ENCODE data around the gene PGS1.
A peak's percentile ranks its signal among the peaks of the same experiment; 100 is the strongest.

The PGS1 gene

DNA sequence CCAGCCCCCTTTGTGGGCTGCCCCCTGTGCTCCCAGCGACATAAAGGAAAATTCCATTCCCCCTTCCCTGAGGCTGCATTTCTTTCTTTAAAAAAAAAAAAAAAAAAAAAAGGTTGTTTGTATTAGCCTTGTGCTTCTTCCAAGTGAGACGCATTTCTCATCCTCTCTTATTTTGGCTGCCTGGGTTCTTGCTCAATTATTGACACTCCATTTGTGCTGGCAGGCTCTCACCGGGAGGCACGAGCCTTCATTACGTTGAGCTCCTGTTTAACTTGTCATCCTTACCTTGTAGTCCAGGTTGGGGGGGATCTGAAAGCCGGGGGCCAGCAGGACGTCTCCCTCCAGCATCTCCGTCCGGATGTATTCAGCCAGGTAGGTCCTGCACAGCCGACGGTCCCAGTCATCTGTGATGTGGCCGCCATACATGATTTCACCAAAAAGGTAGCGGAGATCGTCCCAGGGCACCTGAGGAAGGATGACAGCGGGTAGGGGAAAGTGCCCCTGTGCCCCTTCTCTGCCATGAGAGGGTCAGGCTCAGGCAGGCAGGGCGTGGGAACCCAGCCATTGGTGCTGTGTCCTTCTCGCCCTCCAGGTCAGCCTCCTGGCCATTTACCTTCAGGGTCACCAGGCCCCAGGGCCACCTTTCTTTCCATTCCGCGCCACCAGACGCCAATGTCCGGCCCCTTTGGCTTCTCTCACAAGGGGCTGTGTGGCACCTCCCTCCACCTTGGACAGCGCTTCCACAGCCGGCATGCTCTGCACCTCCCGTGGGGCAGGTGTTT lies 50.6 kb downstream of the PGS1 start:
- DNase-seq = no peak

DNA sequence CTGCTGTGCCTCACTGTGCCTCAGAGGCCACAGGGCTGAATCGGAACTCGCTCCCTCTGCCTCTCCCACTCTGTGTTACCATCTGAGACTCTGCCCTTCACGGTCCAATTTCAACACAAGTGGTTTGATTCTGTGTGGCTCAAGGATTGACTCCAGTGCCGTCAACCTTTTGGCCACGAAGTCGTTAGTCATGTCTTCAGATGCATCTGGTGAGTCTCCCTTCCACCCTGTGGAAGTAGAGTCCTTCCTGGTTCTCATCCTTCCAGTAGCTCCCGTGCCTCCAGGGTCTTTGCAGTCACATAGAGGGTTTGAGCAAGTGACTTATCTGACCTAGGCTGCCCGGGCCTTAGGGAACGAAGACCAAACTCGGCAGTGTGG lies 51.2 kb downstream of the PGS1 start:
- DNase-seq = no peak

DNA sequence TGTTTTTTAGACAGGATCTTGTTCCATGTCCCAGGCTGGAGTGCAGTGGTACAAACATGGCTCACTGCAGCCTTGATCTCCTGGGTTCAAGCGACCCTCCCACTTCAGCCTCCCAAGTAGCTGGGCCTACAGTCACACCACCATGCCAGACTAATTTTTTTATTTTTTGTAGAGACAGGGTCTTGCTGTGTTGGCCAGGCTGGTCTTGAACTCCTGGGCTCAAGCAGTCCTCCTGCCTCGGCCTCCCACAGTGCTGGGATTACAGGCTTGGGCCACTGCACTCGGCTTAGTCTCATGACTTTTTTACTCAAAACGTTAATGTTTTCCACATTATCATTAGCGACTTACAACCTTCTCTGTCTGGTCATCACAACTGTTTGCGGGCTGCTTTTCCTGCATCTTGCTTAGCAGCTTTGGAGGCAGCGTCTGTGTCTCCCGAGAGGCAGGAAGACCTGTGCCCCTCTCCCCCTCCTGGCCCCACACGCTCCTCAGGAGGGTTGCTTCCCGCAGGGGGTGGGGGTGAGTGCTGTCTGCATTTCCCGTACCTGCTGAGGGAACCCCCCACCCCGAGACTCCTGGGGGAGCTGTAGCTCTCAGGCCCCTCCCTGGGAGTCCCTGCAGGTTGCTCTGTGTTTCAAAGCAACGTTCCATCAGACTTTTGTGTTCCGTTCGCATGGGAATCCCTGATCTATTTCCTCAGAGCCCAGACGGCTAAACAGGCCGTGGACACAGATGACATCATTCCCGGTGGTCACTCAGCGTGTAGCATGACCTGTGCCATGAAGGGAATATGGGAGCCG lies 52.6 kb downstream of the PGS1 start:
- DNase-seq = no peak

DNA sequence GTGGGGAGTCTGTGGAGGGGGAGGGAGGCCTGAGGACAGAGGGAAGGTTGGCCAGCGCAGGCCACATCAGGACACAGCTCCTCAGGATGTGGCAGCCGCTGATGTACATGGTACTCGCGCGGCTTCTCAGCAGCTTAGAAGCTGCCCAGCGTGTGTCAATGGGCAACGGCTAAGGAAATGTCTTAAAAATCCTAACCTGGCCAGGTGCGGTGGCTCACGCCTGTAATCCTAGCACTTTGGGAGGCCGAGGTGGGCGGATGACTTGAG lies 53.2 kb downstream of the PGS1 start:
- no peak for DNase-seq

- DNase-seq = no peak
Measured at GRCh38 chr17:78432226-78433012, 54.0 kb downstream of the PGS1 start.

DNA sequence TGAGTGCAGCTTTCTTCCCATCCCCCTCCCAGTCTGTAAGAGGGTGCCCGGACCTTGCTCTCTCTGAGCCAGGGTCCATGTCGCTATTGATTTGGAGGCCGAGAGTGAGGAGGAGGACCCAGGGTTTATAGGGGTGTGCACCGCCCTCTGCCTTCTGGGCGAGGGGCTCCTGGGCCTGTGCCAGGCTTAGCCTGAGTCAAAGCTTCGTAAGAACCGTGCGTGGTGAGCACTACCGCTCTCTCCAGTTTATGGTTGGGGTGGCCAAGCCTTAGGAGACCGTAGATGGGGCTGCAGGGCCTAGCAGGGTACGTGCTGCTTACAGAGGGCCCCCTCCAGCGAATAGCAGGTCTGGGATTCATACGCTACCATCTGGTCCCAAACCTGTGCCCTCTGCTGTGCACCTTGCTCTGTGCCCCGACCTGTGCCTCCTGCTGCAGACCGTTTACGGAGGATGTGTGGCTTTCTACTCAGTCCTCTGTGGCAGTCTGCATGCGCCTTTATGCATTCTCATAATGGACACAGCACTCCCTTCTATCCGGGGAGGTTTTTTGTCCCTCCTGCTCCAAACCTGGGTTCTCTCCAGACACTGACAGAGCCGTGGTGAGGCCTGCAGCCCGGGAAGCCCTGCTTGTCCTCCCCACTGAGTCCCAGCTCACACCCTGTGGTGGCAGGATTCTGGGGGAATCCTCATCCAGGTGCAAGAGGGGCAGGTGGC lies 54.7 kb downstream of the PGS1 start:
- DNase-seq = no peak

DNA sequence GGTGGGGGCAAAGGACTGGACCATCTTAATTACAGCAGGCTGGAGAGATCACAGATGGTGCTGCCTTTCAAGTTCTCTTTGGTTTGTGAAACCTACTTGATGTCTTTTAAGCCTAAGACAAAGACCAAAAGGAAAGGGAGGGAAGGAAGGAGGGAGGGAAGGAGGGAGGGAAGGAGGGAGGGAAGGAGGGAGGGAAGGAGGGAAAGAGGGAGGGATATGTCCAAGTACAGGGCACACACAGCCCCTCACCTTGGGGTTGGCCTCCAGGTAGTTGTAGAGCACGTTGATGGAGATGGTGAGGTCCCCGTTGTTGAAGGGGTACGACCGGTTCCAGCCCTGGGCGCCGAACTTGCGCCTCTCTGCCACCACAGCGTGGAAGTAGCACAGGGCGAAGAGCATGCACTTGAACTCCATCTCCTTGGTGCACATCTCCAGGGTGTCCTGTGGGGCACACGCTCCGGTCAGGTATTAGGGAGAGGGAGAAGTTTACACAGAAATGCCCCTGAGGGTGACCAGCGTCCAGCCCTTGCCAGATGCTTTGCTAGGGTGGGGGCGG lies 55.4 kb downstream of the PGS1 start:
- no peak for DNase-seq

DNA sequence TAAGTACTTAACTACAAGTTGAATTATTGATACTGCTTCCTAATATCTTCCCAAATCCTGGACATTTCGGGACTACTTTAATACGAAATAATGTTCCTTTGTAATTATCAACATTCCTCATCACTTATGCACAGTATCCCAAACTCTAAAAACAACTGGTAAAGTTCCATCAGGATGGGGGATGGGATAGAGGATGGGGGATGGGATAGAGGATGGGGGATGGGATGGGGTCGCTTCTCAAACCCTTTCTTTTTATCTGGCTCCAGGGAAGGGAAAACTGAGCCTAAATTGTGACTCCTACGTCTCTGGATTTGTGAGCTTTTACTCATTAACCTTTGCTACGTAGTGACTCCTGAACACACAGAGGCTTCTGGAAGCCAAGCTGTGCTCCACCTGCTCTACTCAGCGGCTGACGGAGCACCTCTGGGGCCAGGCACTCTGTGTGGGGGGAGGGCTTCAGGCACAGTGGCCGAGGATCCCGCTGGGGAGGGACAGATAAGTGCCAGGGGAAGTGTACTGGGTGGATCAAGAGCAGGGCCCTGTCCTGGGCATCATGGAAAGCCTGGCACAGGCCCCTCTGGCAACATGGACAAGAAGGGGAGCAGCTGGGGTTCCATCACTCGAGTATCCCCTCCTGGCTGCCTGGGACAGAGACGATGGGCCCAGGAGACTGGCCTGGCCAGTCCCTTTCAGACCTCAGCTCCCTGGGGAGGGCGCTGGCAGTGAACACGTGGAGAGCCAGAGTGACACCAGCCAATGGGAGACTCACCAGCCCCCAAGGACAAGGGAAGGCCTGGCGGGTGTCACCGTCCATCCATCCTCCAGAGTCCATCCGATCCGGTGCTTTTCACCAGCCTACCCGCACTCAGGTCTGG lies 56.2 kb downstream of the PGS1 start:
- DNase-seq = no peak

DNA sequence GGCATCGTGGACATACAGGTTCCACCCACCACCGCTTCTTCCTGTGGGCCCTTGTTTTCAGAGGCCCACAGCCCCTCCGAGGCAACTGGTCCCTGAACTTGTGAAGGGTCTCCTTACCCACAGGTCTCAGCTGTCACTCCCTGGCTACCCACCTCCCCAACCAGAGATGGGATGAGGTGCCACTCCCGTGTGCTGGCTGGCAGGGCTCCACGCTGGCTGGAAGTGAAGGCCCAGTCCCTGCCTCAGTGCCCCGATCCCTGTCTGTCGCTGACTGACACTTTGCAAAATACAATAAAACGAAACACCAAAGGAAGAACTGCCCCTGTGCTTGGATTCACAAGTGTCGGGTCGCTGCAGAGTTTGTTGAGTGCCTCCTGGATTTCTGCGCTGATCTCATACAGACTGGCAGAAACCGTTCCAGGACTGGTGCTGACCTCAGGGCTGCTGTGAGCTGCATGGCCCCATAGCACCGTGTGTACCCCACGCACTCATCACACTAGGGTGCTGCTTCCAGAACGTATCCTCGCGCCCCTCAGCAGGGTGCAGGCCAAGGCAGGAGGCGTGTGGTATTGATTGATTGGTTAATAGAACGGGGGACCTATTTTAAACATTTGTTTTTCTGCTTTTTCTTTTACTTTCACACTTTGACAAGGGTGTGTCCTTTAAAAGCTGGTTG lies 57.0 kb downstream of the PGS1 start:
- DNase-seq = no peak

GRCh38 chr17:78437508-78438169 lies 59.2 kb downstream of the PGS1 start:
- DNase-seq = no peak

- no peak for DNase-seq
Measured at GRCh38 chr17:78438271-78438691, 59.8 kb downstream of the PGS1 start.

DNA sequence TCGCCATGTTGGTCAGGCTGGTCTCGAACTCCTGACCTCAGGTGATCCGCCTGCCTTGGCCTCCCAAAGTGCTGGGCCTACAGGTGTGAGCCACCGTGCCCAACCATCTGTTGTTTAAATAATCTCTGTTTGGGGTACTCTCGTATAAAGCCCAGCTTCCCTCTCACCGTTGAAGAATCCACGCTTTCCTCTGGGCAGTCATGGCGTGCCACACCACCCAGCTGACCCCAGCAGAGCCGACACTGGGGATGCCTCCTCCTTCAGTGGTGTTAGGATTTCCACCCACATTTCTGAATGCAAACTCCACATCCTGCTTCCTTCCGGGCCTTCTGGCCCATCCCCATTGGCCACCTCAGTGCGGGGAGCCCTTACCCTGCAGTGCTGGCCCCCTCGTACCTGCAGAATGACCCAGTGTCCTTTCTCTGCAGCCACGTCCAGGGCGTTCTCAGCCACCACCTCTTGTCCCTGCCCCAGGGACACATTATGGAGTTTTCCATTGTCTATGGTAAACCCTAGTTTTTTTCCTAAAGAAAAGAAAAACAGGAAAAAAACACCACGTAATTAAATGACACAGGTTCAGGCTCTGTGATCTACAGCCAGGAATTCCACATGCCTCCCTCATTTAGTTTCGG lies 60.4 kb downstream of the PGS1 start:
- DNase-seq = no peak

GRCh38 chr17:78441271-78441971 lies 63.0 kb downstream of the PGS1 start:
- DNase-seq = no peak

DNA sequence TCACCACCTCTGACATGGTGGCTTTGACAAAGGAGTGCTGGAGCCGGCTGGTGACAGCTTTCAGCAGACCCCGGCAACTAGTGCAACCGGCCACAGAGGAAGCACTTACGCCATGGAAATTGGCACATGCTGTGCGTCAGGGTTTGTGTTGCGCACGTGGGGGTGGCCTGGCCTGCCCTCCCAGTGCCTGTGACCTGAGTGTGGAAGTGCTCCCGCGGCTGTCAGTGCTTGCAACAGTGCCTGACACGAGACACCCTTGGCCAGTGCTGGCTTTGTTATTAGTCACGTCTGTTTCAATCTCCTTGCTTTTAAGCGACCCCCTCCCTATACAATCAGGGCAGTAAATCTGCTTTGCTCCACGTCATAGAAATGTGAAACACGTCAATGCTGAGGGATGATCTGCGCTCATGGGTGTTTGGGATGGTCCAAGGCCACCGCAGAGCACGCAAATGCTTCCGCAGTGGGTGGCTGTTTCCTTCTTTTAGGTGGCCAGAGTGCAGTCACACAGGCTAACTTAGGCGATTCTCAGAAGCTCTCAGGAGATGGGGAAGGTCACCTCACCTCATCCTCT lies 64.3 kb downstream of the PGS1 start:
- no peak for DNase-seq

DNA sequence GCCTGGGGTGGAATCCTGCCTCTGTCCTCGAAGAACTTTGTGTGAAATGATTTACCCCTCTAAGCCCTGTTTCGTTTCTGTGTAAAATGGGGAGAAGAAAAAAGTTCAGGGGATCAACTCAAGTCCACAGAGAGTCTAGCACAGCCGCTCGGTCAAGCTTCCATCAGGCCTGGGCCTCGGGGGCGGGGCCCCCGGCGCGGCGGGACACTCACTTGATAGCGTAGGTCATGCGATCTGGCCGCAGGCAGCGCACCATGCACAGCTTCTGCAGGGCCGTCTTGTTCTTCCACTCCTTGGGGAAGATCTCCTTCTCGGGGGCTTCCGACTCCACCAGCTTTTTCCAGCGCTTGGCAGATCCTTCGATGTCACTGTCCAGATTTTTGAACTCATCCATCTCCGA lies 65.9 kb downstream of the PGS1 start:
- DNase-seq = no peak

- DNase-seq = no peak
Measured at GRCh38 chr17:78446833-78447232, 68.4 kb downstream of the PGS1 start.

GRCh38 chr17:78448356-78448993 lies 70.0 kb downstream of the PGS1 start:
- DNase-seq = peak; percentile 31

DNA sequence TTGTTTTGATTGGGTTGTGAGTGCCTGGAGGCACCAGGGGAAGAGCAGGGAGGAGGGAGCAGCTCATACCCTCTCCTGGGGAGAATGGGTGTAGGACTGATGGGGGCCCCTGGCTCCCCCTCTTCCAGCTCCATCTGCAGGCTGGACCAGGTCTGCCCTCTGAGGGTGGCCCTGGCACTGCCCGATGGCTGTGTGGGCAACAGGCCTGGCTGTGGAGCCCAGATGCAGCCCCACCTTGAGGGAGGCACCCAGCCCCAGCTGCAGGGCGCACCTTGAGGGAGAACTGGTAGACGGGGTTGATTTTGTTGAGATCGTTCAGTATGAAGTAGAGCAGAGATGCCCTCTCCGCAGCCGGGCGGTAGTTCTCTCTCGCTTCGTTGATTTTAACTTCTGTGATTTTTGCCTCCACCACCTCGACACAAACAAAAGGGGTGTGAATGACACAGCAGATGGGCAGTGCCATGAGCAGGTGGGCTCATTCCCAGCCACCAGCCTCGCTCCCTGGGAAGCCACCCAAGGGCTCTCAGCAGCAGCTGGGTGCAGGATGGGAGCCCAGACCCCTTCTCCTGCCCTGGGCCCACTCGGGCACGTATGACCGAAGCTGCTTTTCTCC lies 71.6 kb downstream of the PGS1 start:
- DNase-seq = no peak
